Endothelial cell of umbilical vein (primary cell): ENCODE results near the gene PRIM2.
"Not testable (repeated sequence)": the region's sequence is repeated elsewhere in the genome, so short reads cannot be mapped to it uniquely, and the experiment has no call there.

Experiments used
- EZH2 ChIP-seq: IDR thresholded peaks from 2 replicates; pipeline ENCODE4 v1.6.1; 2012; ENCODE audit warnings: borderline replicate concordance, low read depth, mild to moderate bottlenecking, moderate library complexity, low read length, inconsistent platforms; ENCODE audit not compliant: severe bottlenecking
- POLR2A ChIP-seq: IDR thresholded peaks from 2 replicates; pipeline ENCODE4 v1.6.1; 2012; ENCODE audit warnings: low read depth, mild to moderate bottlenecking, control low read depth, low read length
- TF ChIP-seq, protein P1 (sequence below), 2 donors: IDR thresholded peaks; 1 replicate in 1 of 2; 2 replicates in 1 of 2; pipeline ENCODE4 v1.5.1; 2011; ENCODE audit warnings: low read length in 2 of 2, mild to moderate bottlenecking in 2 of 2, moderate library complexity in 2 of 2, control low read depth in 1 of 2, inconsistent platforms in 1 of 2, low read depth in 1 of 2; ENCODE audit not compliant: insufficient read depth in 1 of 2; ENCODE audit errors: extremely low read depth in 1 of 2

DNA sequence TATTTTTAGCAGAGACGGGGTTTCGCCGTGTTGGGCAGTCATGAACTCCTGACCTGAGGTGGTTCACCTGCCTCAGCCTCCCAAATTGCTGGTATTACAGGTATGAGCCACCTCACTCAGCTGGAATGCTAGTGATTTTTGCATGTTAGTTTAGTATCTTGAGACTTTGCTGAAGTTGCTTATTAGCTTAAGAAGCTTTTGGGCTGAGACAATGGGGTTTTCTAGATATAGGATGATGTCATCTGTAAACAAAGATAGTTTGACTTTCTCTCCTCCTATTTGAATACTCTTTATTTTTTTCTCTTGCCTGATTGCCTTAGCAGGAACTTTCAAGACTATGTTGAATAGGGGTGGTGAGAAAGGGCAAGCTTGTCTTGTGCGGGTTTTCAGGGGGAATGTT, 57.3 kb downstream of the PRIM2 start:
- not testable (repeated sequence) for TF ChIP-seq POLR2A, EZH2
- TF ChIP-seq, protein P1, sequence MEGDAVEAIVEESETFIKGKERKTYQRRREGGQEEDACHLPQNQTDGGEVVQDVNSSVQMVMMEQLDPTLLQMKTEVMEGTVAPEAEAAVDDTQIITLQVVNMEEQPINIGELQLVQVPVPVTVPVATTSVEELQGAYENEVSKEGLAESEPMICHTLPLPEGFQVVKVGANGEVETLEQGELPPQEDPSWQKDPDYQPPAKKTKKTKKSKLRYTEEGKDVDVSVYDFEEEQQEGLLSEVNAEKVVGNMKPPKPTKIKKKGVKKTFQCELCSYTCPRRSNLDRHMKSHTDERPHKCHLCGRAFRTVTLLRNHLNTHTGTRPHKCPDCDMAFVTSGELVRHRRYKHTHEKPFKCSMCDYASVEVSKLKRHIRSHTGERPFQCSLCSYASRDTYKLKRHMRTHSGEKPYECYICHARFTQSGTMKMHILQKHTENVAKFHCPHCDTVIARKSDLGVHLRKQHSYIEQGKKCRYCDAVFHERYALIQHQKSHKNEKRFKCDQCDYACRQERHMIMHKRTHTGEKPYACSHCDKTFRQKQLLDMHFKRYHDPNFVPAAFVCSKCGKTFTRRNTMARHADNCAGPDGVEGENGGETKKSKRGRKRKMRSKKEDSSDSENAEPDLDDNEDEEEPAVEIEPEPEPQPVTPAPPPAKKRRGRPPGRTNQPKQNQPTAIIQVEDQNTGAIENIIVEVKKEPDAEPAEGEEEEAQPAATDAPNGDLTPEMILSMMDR (IDR thresholded peaks at IDR 0.05; ENCODE audit: extremely low read depth in 1 of 2, insufficient read depth in 1 of 2, low read depth in 1 of 2, low read length in 2 of 2), result not testable (repeated sequence)
